ENCODE data around the gene RAB11FIP2.
"Not testable (repeated sequence)": the region's sequence is repeated elsewhere in the genome, so short reads cannot be mapped to it uniquely, and the experiment has no call there.

RAB11FIP2 gene, protein sequence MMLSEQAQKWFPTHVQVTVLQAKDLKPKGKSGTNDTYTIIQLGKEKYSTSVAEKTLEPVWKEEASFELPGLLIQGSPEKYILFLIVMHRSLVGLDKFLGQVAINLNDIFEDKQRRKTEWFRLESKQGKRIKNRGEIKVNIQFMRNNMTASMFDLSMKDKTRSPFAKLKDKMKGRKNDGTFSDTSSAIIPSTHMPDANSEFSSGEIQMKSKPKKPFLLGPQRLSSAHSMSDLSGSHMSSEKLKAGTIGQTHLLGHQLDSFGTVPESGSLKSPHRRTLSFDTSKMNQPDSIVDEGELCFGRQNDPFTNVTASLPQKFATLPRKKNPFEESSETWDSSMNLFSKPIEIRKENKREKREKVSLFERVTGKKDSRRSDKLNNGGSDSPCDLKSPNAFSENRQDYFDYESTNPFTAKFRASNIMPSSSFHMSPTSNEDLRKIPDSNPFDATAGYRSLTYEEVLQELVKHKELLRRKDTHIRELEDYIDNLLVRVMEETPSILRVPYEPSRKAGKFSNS

DNA sequence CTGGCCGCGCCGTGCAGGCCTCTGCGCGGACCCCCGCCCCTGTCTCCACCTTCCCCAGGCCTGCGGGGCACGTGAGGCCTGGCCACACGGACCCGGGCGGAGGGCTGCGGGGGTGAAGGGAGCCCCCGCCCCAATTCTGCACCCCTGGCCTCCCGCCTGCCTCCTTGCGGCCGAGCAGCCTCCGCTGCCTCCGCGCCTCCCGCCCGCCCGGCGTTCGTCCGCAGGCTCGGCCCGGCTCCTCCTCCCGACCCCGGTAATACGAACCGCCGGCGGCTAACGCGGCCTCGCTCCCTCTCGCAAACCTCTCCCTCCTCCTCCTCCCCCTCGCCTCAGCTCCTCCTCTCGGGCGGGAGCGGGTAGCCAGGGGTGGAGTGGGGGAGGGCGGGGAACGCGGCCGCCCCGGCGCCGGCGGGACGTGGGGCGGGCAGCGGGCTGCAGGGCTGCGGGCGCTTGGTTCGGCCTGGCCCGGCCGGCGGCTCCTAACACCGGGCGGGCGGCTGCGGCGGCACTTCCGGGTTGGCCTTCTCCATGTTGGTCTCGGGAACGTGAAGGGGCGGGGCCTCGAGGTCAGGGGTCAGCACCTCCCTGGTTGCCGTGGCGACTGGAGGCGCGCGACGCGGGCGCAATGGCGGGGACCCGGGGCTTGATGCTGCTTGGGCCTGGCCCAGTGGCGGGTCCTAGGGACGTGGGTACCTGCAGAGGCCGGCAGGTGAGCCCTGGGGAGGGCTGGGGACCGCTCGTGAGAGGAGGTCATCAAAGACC, at the start of gene RAB11FIP2:
Gene RAB11FIP2, minus strand, starts transcription at position 547 of the 762 bp plus-strand sequence. CDS start 778 bp downstream, outside the sequence.
- peak; percentile 98 for DNase-seq

DNA sequence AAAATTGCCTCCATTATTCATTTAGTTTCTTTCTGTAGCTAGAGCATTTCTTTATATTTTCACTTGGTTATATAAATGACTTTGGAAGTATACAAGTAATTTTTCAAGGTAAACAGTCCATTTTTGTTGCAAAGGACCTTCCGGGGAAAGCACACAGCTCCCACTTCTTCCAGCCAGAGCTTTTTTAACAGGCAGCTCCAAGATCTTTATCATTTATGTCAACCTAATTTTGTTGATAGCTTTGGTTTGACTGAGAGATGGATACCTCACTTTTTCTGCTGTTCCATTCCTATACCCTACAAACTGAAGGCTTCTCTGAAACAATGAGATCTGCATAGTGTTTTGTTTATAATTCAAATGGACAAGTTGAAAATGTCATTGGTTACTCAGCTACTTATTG, 49.3 kb upstream of the RAB11FIP2 start:
- DNase-seq: no peak

DNA sequence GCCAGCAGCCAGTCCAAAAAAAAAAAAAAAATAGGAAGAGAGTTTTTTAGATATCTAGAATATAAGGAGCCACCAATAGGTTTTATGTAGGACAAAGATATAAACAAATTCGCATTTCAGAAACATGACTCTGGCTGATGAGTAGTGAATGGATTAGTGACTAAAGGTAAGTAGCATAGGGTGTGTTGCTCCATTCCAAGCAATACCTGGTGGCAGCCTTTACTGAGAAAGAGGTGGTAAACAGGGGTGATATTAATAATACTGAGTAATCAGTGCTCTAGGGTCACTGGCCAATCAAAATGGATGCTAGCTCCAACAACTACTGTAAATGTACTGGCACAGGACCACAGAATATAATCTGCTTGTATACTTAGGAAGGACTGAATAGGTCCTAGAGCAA, 45.5 kb upstream of the RAB11FIP2 start:
- DNase-seq: no peak

DNA sequence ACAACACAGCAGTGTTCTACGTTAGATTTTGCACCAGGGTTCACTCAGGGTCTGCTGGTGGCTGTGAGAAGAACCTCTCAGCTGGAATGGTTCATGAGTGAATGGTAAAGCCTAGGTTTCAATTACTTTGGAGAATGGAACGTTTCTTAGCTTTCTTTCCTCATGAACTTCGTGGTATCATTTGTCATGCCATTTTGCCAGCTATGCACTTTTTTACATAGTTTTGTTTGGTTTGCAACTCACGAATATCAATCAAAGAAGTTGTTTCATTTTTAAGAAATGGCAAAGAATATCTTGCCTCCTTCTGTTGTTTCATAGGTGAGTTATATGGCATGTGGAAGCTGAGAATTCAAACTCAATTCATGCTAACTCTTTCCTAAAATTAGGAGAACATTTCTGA, 34.1 kb upstream of the RAB11FIP2 start:
- DNase-seq: no peak

DNA sequence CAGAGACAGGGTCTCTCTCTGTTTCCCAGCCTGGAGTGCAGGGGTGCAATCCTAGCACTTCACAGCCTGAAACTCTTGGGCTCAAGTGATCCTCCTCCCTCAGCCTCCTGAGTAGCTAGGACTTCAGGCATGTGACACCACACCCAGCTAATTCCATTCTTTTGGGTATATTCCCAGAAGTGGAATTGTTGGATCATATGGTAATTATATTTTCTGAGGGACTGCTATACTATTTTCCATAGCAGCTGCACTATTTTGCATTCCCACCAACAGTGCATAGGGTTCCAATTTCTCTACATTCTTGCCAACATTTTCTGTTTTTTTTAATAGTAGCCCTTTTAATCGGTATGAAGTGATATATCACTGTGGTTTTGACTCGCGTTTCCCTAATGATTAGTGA, 30.0 kb upstream of the RAB11FIP2 start:
- no peak for DNase-seq

DNA sequence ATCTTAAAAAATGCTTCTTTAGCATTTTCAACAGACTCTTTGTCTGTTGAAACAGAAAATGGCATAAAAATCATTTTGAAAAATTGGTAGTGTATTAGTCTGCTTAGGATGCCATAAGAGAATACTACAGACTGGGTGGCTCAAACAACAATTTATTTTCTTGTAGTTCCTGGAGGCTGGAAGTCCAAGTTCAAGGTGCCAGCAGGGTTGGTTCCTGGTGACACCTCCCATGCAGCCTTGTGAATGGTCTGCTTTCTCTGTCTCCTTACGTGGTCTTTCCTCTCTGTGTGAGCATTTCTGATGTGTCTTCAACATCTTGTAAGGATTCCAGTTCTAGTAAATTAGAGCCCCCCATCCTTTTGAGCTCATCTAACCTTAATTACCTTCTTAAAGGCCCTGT, 26.1 kb upstream of the RAB11FIP2 start:
- no peak for DNase-seq

DNA sequence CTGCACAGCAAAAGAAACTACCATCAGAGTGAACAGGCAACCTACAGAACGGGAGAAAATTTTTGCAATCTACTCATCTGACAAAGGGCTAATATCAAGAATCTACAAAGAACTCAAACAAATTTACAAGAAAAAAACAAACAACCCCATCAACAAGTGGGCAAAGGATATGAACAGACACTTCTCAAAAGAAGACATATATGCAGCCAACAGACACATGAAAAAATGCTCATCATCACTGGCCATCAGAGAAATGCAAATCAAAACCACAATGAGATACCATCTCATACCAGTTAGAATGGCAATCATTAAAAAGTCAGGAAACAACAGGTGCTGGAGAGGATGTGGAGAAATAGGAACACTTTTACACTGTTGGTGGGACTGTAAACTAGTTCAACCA, 20.6 kb upstream of the RAB11FIP2 start:
- DNase-seq: not testable (repeated sequence)

DNA sequence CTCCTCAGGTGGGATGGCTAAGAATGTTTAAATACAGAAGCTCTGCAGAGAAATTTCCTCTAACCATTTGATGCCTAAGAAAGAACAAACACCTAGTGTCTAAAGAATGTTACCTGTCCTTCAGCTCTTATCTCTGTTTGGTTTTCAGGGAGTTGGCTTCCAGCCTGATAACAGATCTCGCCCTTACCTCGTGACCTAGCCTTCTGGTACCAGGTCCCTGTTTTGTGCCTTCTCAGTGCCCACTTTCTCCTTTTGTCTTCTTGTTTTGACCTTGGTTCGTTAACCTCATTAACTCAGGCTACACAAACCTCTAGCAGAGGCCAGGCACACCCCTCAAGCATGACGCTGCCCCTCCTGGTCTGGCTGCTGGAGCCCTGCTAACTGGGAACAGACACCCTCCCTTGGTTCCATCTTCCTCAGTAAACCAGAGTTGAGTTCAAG, 16.1 kb upstream of the RAB11FIP2 start:
- no peak for DNase-seq

DNA sequence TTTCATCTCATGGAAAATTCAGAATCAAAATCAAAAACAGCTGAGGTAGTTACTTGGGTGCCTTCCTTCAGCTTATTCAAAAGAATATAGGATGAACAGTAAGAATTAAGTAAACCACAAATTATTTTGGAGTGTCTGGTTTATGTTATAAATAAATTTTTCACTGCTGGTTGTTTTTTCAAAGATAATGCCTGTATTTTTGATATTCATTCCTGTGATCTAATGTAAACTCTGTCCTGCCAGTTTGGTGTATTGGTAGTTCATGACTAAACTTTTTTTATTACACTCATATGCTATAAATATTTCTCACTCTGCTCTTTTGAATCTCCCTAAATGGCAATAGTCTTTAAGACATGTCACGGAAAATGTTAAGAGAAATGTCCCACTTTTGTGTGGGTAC, 11.6 kb upstream of the RAB11FIP2 start:
- no peak for DNase-seq

DNA sequence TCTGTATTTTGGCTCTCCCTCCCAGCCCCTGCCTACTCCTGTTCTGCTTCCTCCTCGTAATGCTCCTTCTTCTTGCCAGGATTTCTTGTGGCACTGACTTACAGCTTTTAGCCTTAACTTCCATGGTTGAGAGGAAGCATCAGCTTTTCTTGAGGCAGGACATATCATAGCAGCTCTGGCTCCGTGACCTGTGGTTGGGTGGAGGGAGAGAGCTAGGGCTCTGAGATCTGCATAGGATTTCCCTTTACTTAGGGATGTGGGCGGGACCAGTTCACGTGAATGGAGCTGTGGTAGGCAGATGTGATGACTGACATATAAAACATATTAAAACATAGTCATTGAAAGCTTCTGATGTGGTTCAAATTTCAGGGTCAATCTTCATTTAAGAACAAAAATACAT, 10.6 kb upstream of the RAB11FIP2 start:
- DNase-seq: no peak

DNA sequence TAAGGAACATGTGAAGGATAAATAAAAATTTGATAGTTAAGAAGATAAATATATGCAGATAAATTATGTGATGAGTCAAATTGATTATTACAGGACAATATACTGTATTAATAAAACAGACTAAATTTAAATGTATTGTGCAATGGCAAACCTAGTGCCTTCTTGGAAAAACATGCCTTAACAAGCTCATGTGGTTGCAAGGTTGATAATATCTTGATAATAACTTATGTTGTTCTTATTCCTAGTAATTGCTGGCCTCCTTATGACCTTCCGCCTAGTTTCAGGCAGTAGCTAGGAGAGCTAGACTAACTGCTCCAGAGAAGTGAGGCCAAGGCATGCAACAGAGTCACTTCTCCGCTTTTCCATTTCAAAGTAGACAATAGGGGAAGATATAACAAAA, 7.6 kb upstream of the RAB11FIP2 start:
- DNase-seq: no peak

DNA sequence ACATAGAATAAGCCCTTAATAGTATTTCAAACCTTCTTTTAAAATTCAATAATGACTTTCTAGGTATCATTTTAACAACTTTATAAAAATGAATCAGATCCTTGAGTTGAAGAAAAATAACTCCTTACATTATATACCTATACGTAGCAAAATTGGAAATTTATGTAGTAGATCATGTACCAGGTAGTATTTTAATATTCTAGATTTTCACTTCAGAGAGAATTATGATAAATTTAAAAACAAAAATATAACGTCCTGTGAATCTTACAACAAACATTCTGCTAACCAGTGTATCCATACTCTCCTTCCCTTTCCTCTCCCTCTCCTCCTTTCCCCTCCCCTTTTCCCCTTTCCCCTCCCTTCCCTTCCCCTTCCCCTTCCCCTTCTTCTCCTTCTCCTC, 6.1 kb upstream of the RAB11FIP2 start:
- no peak for DNase-seq

DNA sequence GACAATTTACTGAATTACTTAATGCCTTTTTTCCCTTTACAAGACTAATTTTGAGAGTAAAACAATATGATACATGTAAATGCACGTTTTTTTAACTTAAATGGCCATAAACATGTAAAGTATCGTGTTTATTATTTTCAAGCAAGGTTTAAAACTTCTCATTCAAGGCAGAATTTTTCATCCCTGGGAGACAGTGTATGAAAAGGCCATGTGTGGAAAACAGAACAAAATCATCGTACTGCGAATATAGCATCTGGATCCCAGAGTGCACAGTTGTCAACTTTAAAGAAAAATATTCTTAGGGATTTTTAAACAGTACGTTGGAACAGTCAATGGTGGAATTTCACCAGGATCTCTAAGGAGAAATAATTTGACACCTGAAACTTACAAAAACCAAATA, 1.1 kb upstream of the RAB11FIP2 start:
- no peak for DNase-seq

DNA sequence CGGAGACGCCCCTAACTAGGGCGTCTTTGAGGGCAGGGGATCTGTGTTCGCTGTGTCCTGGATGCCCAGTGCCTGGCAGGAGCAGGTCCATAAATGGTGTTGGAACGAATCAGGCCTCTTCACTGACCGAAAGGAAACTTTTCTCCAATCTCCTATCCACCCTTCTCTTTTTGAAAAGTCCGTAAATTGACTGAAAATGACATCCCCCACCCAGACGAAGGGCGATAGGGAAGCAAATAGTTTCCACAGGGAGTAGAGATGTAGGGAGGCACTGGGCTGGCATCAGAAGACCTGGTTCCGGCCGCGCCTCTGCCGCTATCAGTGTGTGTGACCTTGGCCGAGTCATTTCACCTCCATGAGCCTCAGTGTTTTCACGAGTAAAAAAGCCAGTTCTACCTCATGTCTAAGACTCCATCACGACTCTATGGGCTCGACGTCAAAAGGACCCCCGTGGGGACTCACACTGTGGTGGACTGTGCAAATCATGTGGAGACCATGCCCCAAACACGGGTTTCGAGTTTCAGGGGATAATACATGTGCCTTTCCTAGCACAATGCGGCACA, 497 bp upstream of the RAB11FIP2 start:
- peak; percentile 8 for DNase-seq

DNA sequence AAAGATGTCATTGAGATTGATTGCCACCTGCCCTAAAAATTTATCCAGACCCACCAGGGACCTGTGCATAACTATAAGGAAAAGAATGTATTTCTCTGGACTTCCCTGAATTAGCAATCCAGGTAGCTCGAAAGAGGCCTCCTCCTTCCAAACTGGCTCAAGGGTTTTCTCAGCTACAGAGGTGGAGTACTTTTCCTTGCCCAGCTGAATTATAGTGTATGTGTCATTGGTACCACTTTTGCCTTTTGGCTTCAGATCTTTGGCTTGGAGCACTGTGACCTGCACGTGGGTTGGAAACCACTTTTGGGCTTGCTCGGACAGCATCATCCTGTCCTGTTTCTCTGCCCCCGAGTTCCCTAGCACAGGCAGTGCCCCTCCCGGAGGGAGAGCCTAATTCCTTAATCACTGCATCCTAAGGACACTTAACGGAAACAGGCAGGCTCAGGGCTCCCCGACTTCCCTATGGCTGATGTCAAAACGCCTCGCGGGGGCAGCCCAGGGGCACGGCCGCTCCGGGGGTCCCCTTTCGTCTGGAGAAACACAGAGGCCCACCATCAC, 825 bp downstream of the RAB11FIP2 start:
- peak; percentile 42 for DNase-seq

DNA sequence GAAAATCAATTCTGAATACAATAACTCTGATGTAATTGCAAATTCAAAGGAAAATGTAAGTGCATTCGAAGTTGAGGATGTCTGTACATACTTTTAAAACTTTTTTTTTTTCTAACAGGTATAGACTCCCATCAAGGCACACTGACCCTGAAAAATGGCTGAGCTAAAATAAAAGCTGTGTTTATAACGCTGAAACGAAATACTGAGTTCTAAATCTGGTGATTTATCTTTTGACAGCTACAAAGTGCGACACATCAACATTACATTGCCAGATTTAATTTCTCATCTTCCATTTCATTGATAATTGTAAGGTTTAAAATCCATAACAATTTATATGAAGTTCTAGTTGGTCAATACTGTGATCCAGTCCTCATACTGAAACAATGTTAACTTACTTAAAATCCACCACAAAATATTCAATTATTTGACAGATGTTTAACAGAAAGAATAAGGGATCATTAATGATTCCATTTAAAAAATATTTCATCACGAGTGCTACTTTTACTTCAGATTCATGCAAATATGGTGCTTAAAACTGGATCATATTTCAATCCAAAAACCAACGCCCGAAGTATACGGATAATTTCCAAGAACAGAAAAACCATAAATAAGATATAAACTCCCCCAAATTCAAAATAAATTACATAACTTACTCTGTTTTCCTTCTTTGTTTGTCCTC, 1.4 kb downstream of the RAB11FIP2 start:
- no peak for DNase-seq

DNA sequence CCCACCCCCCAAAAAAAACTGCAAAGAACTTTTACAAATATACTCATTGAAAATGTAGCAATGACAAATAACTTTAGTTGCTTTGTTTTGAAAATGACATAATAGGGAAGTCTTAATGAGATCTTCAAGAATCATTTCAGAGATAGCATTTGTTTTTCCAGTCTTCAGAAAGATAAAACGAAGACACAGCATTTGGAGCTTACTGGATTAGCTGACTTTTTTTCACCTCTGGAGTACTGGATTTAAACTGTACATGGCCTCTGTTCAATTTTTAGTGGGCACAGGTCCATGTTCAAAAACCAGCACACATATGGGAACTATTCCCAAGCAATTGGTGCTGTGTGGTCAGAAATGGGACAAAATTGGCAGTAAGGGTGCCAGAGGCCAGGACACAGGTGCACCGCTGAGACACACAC, 3.9 kb downstream of the RAB11FIP2 start:
- no peak for DNase-seq

DNA sequence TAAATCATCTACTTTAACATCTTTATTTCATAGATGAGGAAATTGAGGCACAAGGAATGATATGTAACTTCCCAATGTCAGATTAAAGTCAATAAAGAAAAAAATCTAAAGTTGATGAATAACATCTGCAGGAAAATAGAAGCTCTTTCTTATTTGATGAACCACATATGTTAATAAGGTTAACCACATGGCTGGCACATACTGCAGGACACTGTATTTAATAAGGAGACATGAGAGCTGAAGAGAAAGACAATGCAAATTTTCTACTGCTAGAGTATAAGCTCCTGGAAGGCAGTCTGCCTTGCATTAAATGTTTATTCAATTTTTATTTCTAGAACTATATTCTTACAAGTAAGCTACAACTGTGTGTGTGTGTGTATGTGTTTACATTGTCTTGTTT, 4.4 kb downstream of the RAB11FIP2 start:
- DNase-seq: no peak

DNA sequence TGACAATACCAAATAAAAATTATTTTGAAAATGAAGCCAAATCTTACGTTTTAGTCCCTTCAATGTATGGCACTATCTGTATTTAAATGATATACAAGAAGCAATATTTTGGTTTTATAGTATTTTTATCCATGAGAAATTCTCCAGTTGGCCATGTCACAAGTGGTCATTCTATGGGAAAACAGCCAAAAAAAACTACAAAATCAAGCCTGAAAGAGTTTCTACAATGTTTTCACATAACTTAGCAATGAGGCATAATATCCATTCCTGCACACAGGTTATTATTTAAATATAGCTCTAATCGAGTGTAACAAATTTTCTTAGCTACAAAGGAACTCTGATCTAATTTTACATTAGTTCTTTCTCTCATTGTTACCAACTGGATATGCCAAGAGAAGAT, 5.4 kb downstream of the RAB11FIP2 start:
- no peak for DNase-seq

DNA sequence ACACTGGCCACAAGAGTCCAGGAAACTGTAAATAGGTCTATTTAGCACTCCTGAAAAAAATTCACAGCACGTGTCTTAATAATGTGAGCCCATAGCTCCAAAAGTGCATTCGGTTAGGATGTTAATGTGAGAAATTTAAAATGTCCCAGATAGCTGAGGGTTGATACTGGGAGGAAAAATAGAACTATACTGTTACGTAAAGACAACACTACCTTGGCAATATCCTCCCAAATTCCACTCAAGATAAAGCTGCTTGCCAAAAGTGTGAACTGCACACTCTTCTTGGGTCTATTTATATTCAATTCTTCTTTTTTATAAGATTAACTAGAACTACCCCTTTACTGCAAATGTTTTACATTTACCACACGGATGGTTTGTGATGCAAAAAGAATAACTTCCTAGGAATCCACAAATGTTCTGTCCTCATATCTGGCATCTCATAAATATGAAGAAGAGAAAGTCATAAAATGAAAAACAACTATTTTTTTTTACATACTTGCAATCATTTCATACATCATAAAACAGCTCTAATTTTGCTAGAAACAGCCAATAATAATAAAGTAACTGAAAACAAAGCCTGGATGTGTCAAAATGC, 10.4 kb downstream of the RAB11FIP2 start:
- DNase-seq: no peak

DNA sequence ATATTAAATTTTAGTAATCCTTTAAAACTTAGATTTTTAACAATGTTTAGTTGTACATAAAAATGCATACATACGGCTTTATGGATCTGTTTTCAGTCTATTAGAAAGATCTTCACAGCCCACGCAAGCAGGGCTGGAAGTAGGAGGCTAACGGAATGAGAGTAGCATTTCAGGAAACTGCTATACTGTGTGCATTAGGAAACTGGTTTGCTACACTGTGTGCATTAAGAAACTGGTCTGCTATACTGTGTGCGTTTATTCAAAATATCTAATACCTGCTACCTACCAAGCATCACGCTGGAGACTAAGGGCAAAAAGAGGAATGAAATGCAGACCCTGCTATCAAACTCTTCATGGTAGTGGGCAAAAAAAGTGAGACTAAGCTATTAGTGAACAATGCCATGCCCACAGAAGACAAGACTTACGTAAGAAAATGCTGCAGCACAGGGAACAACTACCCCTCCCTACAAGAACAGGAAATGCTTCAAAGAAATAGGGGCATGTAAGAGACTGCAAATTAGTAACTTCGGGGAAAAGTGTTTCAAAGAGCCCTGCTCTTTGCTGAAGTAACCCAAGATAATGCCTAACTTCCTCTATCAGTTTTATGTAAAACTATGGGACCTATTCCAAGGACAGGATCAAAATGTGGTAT, 11.3 kb downstream of the RAB11FIP2 start:
- DNase-seq: no peak

DNA sequence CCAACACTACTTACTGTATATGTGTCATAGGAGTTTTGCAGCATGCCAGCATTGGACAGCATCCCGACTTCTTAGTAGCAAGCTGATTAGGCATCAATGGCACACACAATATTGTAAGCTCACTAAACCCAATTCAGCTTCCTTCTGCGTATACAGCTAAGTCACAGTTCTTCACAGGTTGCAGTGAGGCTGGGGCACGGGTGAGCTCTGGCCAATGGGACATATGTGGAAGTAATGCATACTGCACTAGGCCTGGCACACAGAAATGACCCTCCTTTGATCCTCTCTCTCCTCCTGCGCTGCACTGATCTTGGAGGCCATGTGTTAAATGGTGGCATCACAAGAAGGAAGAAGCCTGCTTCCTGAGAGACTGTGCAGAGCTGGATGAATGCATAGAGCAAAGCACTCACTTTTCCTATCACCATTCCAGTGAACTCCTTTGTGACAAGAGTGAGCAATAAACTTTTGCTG, 11.9 kb downstream of the RAB11FIP2 start:
- DNase-seq: no peak
